SK-N-MC (cell line): ENCODE results near the gene WDR83.

Experiments used
- EZH2 ChIP-seq: fragments of 200-600 bp; sonication (generic); IDR thresholded peaks from one replicate; pipeline ENCODE4 v1.6.1; 2017; ENCODE audit warnings: antibody characterized with exemption
- FOXP2 ChIP-seq: optimal IDR thresholded peaks from 2 replicates; pipeline ENCODE3; 2011; ENCODE audit warnings: mild to moderate bottlenecking, moderate library complexity; ENCODE audit not compliant: insufficient read depth; ENCODE audit errors: extremely low read length, control extremely low read depth
- POLR2AphosphoS5 ChIP-seq: IDR thresholded peaks from 2 replicates; pipeline ENCODE4 v1.6.1; 2012; ENCODE audit warnings: mild to moderate bottlenecking, low read depth, low read length, borderline replicate concordance

DNA sequence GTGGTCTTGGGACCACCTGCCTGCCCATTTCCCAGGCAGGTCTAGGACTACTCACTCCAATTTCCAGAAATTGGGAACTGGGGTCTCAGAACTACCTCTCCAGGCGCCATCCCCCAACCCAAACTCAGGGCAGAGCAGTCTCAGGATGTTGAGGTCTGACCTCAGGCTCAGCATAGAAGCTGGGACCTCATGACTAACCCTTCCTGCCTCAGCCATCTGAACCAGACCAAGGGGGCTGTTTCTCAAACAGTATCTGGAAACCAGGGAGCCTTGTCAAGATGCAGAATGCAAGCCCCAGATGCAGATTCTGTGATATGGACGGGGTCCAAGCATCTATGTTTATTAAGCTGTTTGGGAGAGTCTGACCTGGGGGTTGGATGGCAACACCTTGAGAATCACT lies 28.5 kb downstream of the WDR83 start:
- TF ChIP-seq POLR2AphosphoS5 (no peak), EZH2 (no peak), FOXP2 (no peak)
